IPS-15b (cell line): ENCODE results near the gene ITPR3.

Source experiments
- H3K27me3 ChIP-seq: one replicate; pipeline ENCODE4 v1.6.1; 2013; ENCODE audit warnings: low read length; ENCODE audit not compliant: control insufficient read depth, insufficient read depth
- H3K36me3 ChIP-seq: one replicate; pipeline ENCODE4 v1.6.1; 2013; ENCODE audit warnings: low read length; ENCODE audit not compliant: control insufficient read depth, insufficient read depth
- H3K4me1 ChIP-seq: one replicate; pipeline ENCODE4 v1.6.1; 2013; ENCODE audit warnings: mild to moderate bottlenecking, low read length; ENCODE audit not compliant: control insufficient read depth, insufficient read depth
- H3K4me3 ChIP-seq: one replicate; pipeline ENCODE4 v1.5.1; 2013; ENCODE audit warnings: low read depth, low read length
- H3K9ac ChIP-seq: one replicate; pipeline ENCODE4 v1.6.1; 2013; ENCODE audit warnings: low read depth, mild to moderate bottlenecking, low read length
- H3K9me3 ChIP-seq: one replicate; pipeline ENCODE4 v1.6.1; 2013; ENCODE audit warnings: mild to moderate bottlenecking, low read length; ENCODE audit not compliant: control insufficient read depth, insufficient read depth

Gene ITPR3

GRCh38 chr6:33677689-33678088 lies 56.6 kb downstream of the ITPR3 start:
- no peak overlapping the region for H3K4me3 ChIP-seq
- no peaks in the 10 kb centered on the region for H3K4me1 ChIP-seq
- no peaks in the 10 kb centered on the region for H3K9me3 ChIP-seq
- H3K9ac ChIP-seq, result no peak overlapping the region
- H3K36me3 ChIP-seq, result peaks cover 66% of the 10 kb centered on the region
- H3K27me3 ChIP-seq, result no peaks in the 10 kb centered on the region

GRCh38 chr6:33678233-33678931 lies 57.3 kb downstream of the ITPR3 start:
- Histone ChIP-seq H3K27me3 (no peaks in the 10 kb centered on the region), H3K4me3 (no peak overlapping the region), H3K36me3 (peaks cover 70% of the 10 kb centered on the region), H3K4me1 (no peaks in the 10 kb centered on the region), H3K9me3 (no peaks in the 10 kb centered on the region), H3K9ac (no peak overlapping the region)

- Histone ChIP-seq H3K36me3 (peaks cover 70% of the 10 kb centered on the region), H3K4me3 (no peak overlapping the region), H3K9ac (no peak overlapping the region), H3K9me3 (no peaks in the 10 kb centered on the region), H3K27me3 (no peaks in the 10 kb centered on the region), H3K4me1 (no peaks in the 10 kb centered on the region)
Measured at GRCh38 chr6:33678932-33679490, 57.9 kb downstream of the ITPR3 start.

DNA sequence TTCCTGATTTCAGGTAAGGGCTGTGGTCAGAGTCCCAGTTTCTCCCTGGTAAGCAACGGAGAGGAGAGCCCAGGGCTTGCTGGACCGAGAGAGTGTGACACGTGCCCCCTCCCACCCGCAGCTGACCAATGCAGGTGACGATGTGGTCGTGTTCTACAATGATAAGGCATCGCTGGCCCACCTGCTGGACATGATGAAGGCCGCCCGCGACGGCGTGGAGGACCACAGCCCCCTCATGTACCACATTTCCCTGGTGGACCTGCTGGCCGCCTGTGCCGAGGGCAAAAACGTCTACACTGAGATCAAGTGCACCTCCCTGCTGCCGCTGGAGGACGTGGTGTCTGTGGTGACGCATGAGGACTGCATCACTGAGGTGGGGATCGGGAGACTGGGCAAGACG lies 58.6 kb downstream of the ITPR3 start:
- Histone ChIP-seq H3K4me1 (no peaks in the 10 kb centered on the region), H3K9me3 (no peaks in the 10 kb centered on the region), H3K36me3 (peaks cover 73% of the 10 kb centered on the region)

GRCh38 chr6:33682341-33682740 lies 61.2 kb downstream of the ITPR3 start:
- Histone ChIP-seq H3K27me3 (no peaks in the 10 kb centered on the region), H3K9ac (no peak overlapping the region), H3K4me1 (no peaks in the 10 kb centered on the region), H3K4me3 (no peak overlapping the region), H3K9me3 (no peaks in the 10 kb centered on the region), H3K36me3 (peaks cover 81% of the 10 kb centered on the region)

More for the DNA sequence above, 58.6 kb downstream of the ITPR3 start:
- Histone ChIP-seq H3K4me3 (no peak overlapping the region), H3K9ac (no peak overlapping the region), H3K27me3 (no peaks in the 10 kb centered on the region)

GRCh38 chr6:33683051-33683571 lies 62.0 kb downstream of the ITPR3 start:
- H3K27me3 ChIP-seq, result no peaks in the 10 kb centered on the region
- no peak overlapping the region for H3K4me3 ChIP-seq
- H3K4me1 ChIP-seq, result no peaks in the 10 kb centered on the region
- no peaks in the 10 kb centered on the region for H3K9me3 ChIP-seq
- H3K36me3 ChIP-seq, result peaks cover 80% of the 10 kb centered on the region
- no peak overlapping the region for H3K9ac ChIP-seq

DNA sequence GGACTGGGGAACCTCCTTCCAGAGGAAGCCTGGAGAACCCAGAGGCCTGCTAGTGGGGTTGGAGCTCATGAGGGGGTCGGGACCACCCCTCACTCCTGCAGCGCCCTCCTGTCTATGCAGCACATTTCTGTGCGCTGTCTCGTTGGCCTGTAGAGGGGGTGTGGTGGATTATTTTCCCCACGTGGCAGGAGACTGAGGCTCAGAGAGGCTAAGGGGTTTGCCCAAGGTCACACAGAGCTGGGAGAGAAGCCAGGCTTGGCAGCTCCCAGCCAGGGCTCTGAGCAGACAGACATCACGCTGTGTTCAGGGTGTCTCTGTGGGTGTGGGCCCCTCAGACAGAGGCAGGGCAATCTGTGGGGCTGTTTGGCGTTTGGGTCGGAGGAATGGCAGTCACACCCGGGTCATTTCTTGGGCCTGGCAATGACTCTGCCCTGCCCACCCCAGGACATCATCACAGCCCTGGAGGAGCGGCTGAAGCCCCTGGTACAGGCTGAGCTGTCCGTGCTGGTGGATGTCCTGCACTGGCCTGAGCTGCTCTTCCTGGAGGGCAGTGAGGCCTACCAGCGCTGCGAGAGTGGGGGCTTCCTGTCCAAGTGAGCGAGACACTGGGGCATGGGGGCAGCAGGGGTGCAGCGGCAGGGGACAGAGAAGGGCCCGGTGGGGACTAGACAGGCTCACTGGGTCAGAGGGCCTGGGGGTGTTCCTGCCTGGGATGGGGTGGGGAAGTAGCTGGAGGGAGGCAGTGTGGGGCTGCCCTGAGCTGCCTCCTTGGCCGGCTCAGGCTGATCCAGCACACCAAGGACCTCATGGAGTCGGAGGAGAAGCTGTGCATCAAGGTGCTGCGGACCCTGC lies 62.7 kb downstream of the ITPR3 start:
- H3K9me3 ChIP-seq, result no peaks in the 10 kb centered on the region
- peaks cover 85% of the 10 kb centered on the region for H3K36me3 ChIP-seq
- H3K4me3 ChIP-seq, result no peak overlapping the region
- H3K27me3 ChIP-seq, result no peaks in the 10 kb centered on the region
- H3K9ac ChIP-seq, result no peak overlapping the region
- H3K4me1 ChIP-seq, result no peaks in the 10 kb centered on the region

DNA sequence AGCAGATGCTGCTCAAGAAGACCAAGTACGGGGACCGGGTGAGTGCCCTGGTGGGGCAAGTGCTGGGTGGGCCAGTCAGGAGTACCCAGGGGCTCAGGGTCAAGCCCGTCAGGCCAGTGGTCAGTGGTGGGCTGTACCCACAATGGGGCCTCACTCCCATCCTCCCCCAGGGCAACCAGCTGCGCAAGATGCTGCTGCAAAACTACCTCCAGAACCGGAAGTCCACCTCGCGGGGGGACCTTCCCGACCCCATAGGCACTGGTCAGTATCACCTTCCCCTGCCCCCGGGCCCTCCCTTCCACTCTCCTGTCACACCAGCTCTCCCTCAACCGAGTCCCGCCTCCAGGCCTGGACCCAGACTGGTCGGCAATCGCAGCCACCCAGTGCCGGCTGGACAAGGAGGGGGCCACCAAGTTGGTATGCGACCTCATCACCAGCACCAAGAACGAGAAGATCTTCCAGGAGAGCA lies 63.3 kb downstream of the ITPR3 start:
- Histone ChIP-seq H3K4me1 (no peaks in the 10 kb centered on the region), H3K4me3 (no peak overlapping the region), H3K9me3 (no peaks in the 10 kb centered on the region), H3K9ac (no peak overlapping the region), H3K27me3 (no peaks in the 10 kb centered on the region), H3K36me3 (peaks cover 85% of the 10 kb centered on the region)

GRCh38 chr6:33684983-33685382 lies 63.9 kb downstream of the ITPR3 start:
- Histone ChIP-seq H3K27me3 (no peaks in the 10 kb centered on the region), H3K9me3 (no peaks in the 10 kb centered on the region), H3K36me3 (peaks cover 86% of the 10 kb centered on the region), H3K4me1 (no peaks in the 10 kb centered on the region), H3K4me3 (no peak overlapping the region), H3K9ac (no peak overlapping the region)

DNA sequence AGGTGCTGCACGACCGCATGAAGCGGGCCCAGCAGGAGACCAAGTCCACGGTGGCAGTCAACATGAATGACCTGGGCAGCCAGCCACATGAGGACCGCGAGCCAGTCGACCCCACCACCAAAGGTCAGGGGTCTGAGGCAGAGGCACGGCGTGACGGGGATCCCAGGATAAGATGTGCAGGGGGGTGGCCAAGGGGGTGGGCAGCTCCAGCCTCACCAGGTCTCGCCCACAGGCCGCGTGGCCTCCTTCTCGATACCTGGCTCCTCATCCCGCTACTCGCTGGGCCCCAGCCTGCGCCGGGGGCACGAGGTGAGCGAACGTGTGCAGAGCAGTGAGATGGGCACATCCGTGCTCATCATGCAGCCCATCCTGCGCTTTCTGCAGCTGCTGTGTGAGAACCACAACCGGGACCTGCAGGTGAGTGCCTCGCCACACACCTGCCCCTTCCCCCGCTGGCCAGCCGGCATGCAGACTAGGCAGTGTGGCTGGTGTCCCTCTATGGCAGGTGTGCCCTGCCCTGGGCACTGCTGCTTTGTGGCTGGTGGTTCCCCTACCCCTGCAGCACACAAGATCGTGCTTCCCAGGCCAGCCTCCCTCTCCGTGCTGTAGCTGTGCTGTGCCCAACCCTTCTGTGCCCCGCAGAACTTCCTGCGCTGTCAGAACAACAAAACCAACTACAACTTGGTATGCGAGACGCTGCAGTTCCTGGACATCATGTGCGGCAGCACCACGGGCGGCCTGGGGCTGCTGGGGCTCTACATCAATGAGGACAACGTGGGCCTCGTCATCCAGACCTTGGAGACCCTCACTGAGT lies 64.5 kb downstream of the ITPR3 start:
- no peak overlapping the region for H3K9ac ChIP-seq
- H3K4me1 ChIP-seq, result no peaks in the 10 kb centered on the region
- H3K9me3 ChIP-seq, result no peaks in the 10 kb centered on the region
- no peaks in the 10 kb centered on the region for H3K27me3 ChIP-seq
- peaks cover 86% of the 10 kb centered on the region for H3K36me3 ChIP-seq
- H3K4me3 ChIP-seq, result no peak overlapping the region

- H3K27me3 ChIP-seq, result no peaks in the 10 kb centered on the region
- no peak overlapping the region for H3K4me3 ChIP-seq
- peaks cover 90% of the 10 kb centered on the region for H3K36me3 ChIP-seq
- no peak overlapping the region for H3K9ac ChIP-seq
- H3K9me3 ChIP-seq, result no peaks in the 10 kb centered on the region
- H3K4me1 ChIP-seq, result no peaks in the 10 kb centered on the region
Measured at GRCh38 chr6:33686225-33686924, 65.3 kb downstream of the ITPR3 start.
